HepG2 (cell line): Measurements from ENCODE around the gene MIEF2. TPM values are rescaled to one million over a fixed set of nuclear protein-coding genes. Genes with fewer than 3 reads are reported as not detected.

ENCODE experiments used
- ATF7 ChIP-seq, 2 experiments: fragments of 450-650 bp in 1 of 2; sonication (generic) in 1 of 2; formaldehyde crosslinking in 1 of 2; IDR thresholded peaks; 2 replicates each; pipeline versions ENCODE4 v1.4.0 to v1.6.1; 2016 to 2020; ENCODE audit warnings: antibody characterized with exemption in 1 of 2, mild to moderate bottlenecking in 1 of 2, missing genetic modification reagents in 1 of 2
- EP300 ChIP-seq, 3 experiments: sonication (generic) in 1 of 3; formaldehyde crosslinking in 1 of 3; IDR thresholded peaks; 2 replicates each; pipeline versions ENCODE4 v1.5.1 to v1.6.1; 2011 to 2020; ENCODE audit warnings: low read depth in 2 of 3, low read length in 2 of 3, borderline replicate concordance in 1 of 3, improper control_type of control experiment in 1 of 3, mild to moderate bottlenecking in 1 of 3, missing genetic modification reagents in 1 of 3, moderate library complexity in 1 of 3
- FOXC1 ChIP-seq: sonication (generic); formaldehyde crosslinking; IDR thresholded peaks from 2 replicates; pipeline ENCODE4 v1.8.0; 2022; ENCODE audit warnings: mild to moderate bottlenecking, missing genetic modification reagents, borderline replicate concordance
- HDAC2 ChIP-seq: sonication (generic); formaldehyde crosslinking; IDR thresholded peaks from 2 replicates; pipeline ENCODE4 v1.4.0; 2020; ENCODE audit warnings: missing genetic modification reagents
- KAT7 ChIP-seq: IDR thresholded peaks from 2 replicates; pipeline ENCODE4 v1.6.1; 2018; ENCODE audit warnings: borderline replicate concordance, missing compliant biosample characterization
- KAT8 ChIP-seq: IDR thresholded peaks from 2 replicates; pipeline ENCODE4 v1.6.1; 2016; ENCODE audit warnings: missing genetic modification reagents, missing compliant biosample characterization
- MLLT10 ChIP-seq: sonication (generic); formaldehyde crosslinking; IDR thresholded peaks from 2 replicates; pipeline ENCODE4 v1.4.0; 2020; ENCODE audit warnings: missing genetic modification reagents
- PAF1 ChIP-seq: IDR thresholded peaks from 2 replicates; pipeline ENCODE4 v1.6.1; 2016; ENCODE audit warnings: missing genetic modification reagents, missing compliant biosample characterization
- RNF219 ChIP-seq: sonication (generic); formaldehyde crosslinking; IDR thresholded peaks from 2 replicates; pipeline ENCODE4 v1.5.0; 2020; ENCODE audit warnings: mild to moderate bottlenecking, missing genetic modification reagents
- SMAD9 ChIP-seq: sonication (generic); formaldehyde crosslinking; IDR thresholded peaks from 2 replicates; pipeline ENCODE4 v1.5.1; 2020; ENCODE audit warnings: mild to moderate bottlenecking, missing genetic modification reagents
- SP5 ChIP-seq: IDR thresholded peaks from 2 replicates; pipeline ENCODE4 v1.6.1; 2016; ENCODE audit warnings: low read depth, borderline replicate concordance
- ZBTB33 ChIP-seq: sonication (generic); formaldehyde crosslinking; IDR thresholded peaks from 2 replicates; pipeline ENCODE4 v1.4.0; 2020; ENCODE audit warnings: missing genetic modification reagents
- ZEB1 ChIP-seq: IDR thresholded peaks from 2 replicates; pipeline ENCODE4 v1.6.1; 2012; ENCODE audit warnings: mild to moderate bottlenecking, low read depth, inconsistent platforms; ENCODE audit not compliant: insufficient replicate concordance
- ZNF232 ChIP-seq: sonication (generic); formaldehyde crosslinking; IDR thresholded peaks from 2 replicates; pipeline ENCODE4 v1.4.0; 2020; ENCODE audit warnings: missing genetic modification reagents, borderline replicate concordance
- ZNF264 ChIP-seq: sonication (generic); formaldehyde crosslinking; IDR thresholded peaks from 2 replicates; pipeline ENCODE4 v1.4.0; 2020; ENCODE audit warnings: missing genetic modification reagents
- ZNF296 ChIP-seq: sonication (generic); formaldehyde crosslinking; conservative IDR thresholded peaks from 2 replicates; pipeline ENCODE4 v1.5.0; 2020; ENCODE audit warnings: mild to moderate bottlenecking, missing genetic modification reagents
- ZNF496 ChIP-seq: sonication (generic); formaldehyde crosslinking; IDR thresholded peaks from 2 replicates; pipeline ENCODE4 v1.8.1; 2023; ENCODE audit warnings: mild to moderate bottlenecking, moderate library complexity, missing genetic modification reagents; ENCODE audit not compliant: insufficient replicate concordance
- ZNF567 ChIP-seq: sonication (generic); formaldehyde crosslinking; IDR thresholded peaks from 2 replicates; pipeline ENCODE4 v1.8.1; 2023; ENCODE audit warnings: mild to moderate bottlenecking, missing genetic modification reagents, borderline replicate concordance
- ZNF841 ChIP-seq: sonication (generic); formaldehyde crosslinking; IDR thresholded peaks from 2 replicates; pipeline ENCODE4 v1.8.1; 2023; ENCODE audit warnings: missing genetic modification reagents, borderline replicate concordance
- polyA plus RNA-seq, 8 experiments: library from polyadenylated mRNA; depleted of rRNA in 3 of 8; stranded (reverse) in 7 of 8; unstranded in 1 of 8; fragments of >200 nt; fragmentation: Illumina TruSeq in 4 of 8; extraction: Trizol in 4 of 8; gene quantifications; 2 replicates each; pipeline versions ENCODE4 v1.2.1 to v1.2.3, GENCODE V29; 2011 to 2016; ENCODE audit warnings: low read depth in 4 of 8, missing spikeins in 1 of 8, mixed read lengths in 1 of 8; ENCODE audit not compliant: insufficient read depth in 1 of 8
- total RNA-seq, 5 experiments: library from RNA; depleted of rRNA; stranded (reverse); fragments of >200 nt; fragmentation: Illumina TruSeq; extraction: Trizol; gene quantifications; 2 replicates each; pipeline ENCODE4 v1.2.3, GENCODE V29; 2016; ENCODE audit warnings: low read depth in 1 of 5
- TF ChIP-seq, protein P1 (sequence below): sonication (generic); formaldehyde crosslinking; IDR thresholded peaks from 2 replicates; pipeline ENCODE4 v1.8.1; 2023; ENCODE audit warnings: mild to moderate bottlenecking, missing genetic modification reagents

MIEF2 gene
- total and polyA plus RNA-seq, 2 of the 13 experiments (the other 11 are each of a cell fraction or from before 2014, with no cell fraction given) = 6.0 to 8.0 TPM

- TF ChIP-seq SP5 (CRISPR knock-in tag) (no peak; the same call in 1 of the 2 replicates), ZNF567 (CRISPR knock-in tag) (no peak), PAF1 (CRISPR knock-in tag) (no peak), ZBTB33 (CRISPR knock-in tag) (no peak), HDAC2 (CRISPR knock-in tag) (no peak; the same call in 1 of the 2 replicates), SMAD9 (CRISPR knock-in tag) (0 out of 2 replicates have a peak, but pooled peaks have one; percentile 15), ZNF232 (CRISPR knock-in tag) (peak; percentile 54; the same call in 1 of the 2 replicates), RNF219 (CRISPR knock-in tag) (no peak), EP300 (IDR thresholded peaks at IDR 0.05; ENCODE audit: low read depth in 2 of 2, low read length in 2 of 2) (no peak), EP300 (CRISPR knock-in tag; IDR thresholded peaks at IDR 0.05; ENCODE audit: borderline replicate concordance) (no peak), ZNF264 (CRISPR knock-in tag) (no peak), ZEB1 (no peak), KAT7 (CRISPR knock-in tag) (peak; percentile 31; the same call in 1 of the 2 replicates), ZNF296 (no peak), ZNF841 (CRISPR knock-in tag) (no peak), FOXC1 (CRISPR knock-in tag) (peak; percentile 83; the same call in 1 of the 2 replicates), MLLT10 (no peak), ATF7 (IDR thresholded peaks at IDR 0.05) (no peak), ATF7 (CRISPR knock-in tag; IDR thresholded peaks at IDR 0.05) (no peak), KAT8 (no peak; the same call in 1 of the 2 replicates), ZNF496 (no peak)
- TF ChIP-seq, protein P1, sequence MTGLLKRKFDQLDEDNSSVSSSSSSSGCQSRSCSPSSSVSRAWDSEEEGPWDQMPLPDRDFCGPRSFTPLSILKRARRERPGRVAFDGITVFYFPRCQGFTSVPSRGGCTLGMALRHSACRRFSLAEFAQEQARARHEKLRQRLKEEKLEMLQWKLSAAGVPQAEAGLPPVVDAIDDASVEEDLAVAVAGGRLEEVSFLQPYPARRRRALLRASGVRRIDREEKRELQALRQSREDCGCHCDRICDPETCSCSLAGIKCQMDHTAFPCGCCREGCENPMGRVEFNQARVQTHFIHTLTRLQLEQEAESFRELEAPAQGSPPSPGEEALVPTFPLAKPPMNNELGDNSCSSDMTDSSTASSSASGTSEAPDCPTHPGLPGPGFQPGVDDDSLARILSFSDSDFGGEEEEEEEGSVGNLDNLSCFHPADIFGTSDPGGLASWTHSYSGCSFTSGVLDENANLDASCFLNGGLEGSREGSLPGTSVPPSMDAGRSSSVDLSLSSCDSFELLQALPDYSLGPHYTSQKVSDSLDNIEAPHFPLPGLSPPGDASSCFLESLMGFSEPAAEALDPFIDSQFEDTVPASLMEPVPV (CRISPR knock-in tag) = no peak
These were observed 2.0 kb upstream of the MIEF2 start, which contains the start of gene FLII (continued) for GRCh38 chr17:18258356-18259038.
